ENCODE measurements around the gene RNF20. TPM values are rescaled to one million over a fixed set of nuclear protein-coding genes. Genes with fewer than 3 reads are reported as not detected.

RNF20 gene, protein sequence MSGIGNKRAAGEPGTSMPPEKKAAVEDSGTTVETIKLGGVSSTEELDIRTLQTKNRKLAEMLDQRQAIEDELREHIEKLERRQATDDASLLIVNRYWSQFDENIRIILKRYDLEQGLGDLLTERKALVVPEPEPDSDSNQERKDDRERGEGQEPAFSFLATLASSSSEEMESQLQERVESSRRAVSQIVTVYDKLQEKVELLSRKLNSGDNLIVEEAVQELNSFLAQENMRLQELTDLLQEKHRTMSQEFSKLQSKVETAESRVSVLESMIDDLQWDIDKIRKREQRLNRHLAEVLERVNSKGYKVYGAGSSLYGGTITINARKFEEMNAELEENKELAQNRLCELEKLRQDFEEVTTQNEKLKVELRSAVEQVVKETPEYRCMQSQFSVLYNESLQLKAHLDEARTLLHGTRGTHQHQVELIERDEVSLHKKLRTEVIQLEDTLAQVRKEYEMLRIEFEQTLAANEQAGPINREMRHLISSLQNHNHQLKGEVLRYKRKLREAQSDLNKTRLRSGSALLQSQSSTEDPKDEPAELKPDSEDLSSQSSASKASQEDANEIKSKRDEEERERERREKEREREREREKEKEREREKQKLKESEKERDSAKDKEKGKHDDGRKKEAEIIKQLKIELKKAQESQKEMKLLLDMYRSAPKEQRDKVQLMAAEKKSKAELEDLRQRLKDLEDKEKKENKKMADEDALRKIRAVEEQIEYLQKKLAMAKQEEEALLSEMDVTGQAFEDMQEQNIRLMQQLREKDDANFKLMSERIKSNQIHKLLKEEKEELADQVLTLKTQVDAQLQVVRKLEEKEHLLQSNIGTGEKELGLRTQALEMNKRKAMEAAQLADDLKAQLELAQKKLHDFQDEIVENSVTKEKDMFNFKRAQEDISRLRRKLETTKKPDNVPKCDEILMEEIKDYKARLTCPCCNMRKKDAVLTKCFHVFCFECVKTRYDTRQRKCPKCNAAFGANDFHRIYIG
- 10 to 100 TPM; 30.5 to 67.8 (median 45.9) TPM for total RNA-seq
- 10 to 100 TPM; 43.7 to 53.6 TPM for polyA plus RNA-seq
- total RNA-seq = 56.3 reads per million, percentile 74 among the genes with 10 or more reads in this experiment

GRCh38 chr9:101533334-101534204, at the start of gene RNF20:
Gene RNF20 (plus strand): TSS chr9:101533853. CDS start chr9:101535424, 1,571 bp downstream.
- Mint-ChIP-seq H3K27me3 (peaks cover 0 to 5% (median 4%) of the 10 kb centered on the region in 5 donors), H3K27ac (peak within 1 kb of the TSS; percentile 93 to 99 (median 99)), H3K4me3 (peak within 1 kb of the TSS; percentile 89 to 98 (median 94)), H3K36me3 (peaks cover 0 to 5% (median 5%) of the 10 kb centered on the region in 5 donors), H3K9me3 (no peaks in the 10 kb centered on the region), H3K4me1 (peaks cover 14 to 20% (median 18%) of the 10 kb centered on the region in 7 donors)
- no peaks in the 10 kb centered on the region for H3K9me3 ChIP-seq (ENCODE audit: control insufficient read depth in 2 of 3, low read length in 3 of 3)
- CTCF ChIA-PET = interaction anchor here (0.9 to 2.7 kb wide), 5 partner anchors 33 to 135 kb away, joined by 3 to 7 read pairs (median 6); partner anchors contain the start of genes MRPL50 and ZNF189
- POLR2A ChIA-PET = interaction anchor here (0.7 to 3.1 kb wide), 9 partner anchors 12 to 145 kb away, joined by 3 to 17 read pairs (median 4); partner anchors contain the start of genes MRPL50 and ZNF189
- peak; percentile 95 for ATAC-seq
- intact Hi-C loops (cut with micrococcal nuclease) = loop anchor here (1.0 to 5.0 kb wide), 11 partner anchors 34 to 1627 kb away; partner anchors contain the start of genes MRPL50 (in 2 of the 2), TEX10 (in 2 of the 2), ZNF189 (in 2 of the 2) and INVS (in 1 of the 2)
- H3K4me1 ChIP-seq (ENCODE audit: control insufficient read depth in 2 of 2, insufficient read depth in 2 of 2, low read length in 2 of 2) = peaks cover 20 to 24% of the 10 kb centered on the region in 2 donors
- H3K27ac ChIP-seq (ENCODE audit: low read depth, low read length) = peak within 1 kb of the TSS; percentile 99
- peak; percentile 96 to 100 (median 99) for DNase-seq
- peak within 1 kb of the TSS; percentile 96 for H3K4me3 ChIP-seq (ENCODE audit: low read length)
- H3K27me3 ChIP-seq (ENCODE audit: control insufficient read depth in 2 of 2, insufficient read depth in 2 of 2, low read length in 2 of 2) = no peaks in the 10 kb centered on the region
- peaks cover 0 to 24% (median 0%) of the 10 kb centered on the region in 3 experiments for H3K36me3 ChIP-seq (ENCODE audit: control insufficient read depth in 2 of 3, insufficient read depth in 3 of 3, low read length in 3 of 3)

GRCh38 chr9:101484046-101484445, 49.6 kb upstream of the RNF20 start:
- peaks cover 0 to 12% (median 4%) of the 10 kb centered on the region in 7 donors for H3K4me1 Mint-ChIP-seq
- no peaks in the 10 kb centered on the region for H3K4me1 ChIP-seq (ENCODE audit: control insufficient read depth in 2 of 2, insufficient read depth in 2 of 2, low read length in 2 of 2)
- H3K27ac Mint-ChIP-seq = no peak overlapping the region
- peaks cover 0 to 2% (median 0%) of the 10 kb centered on the region in 5 donors for H3K36me3 Mint-ChIP-seq
- CTCF ChIA-PET = no interaction called here
- H3K27me3 ChIP-seq (ENCODE audit: control insufficient read depth in 2 of 2, insufficient read depth in 2 of 2, low read length in 2 of 2) = peaks cover 5 to 8% of the 10 kb centered on the region in 2 donors
- no peak overlapping the region for H3K4me3 Mint-ChIP-seq
- POLR2A ChIA-PET = no interaction called here
- peaks cover 0 to 3% (median 0%) of the 10 kb centered on the region in 11 donors for H3K9me3 Mint-ChIP-seq
- H3K27me3 Mint-ChIP-seq = peaks cover 53 to 68% (median 59%) of the 10 kb centered on the region in 5 donors
- H3K27ac ChIP-seq (ENCODE audit: low read depth, low read length) = no peak overlapping the region
- intact Hi-C loops (cut with micrococcal nuclease) = no loop called here
- H3K36me3 ChIP-seq (ENCODE audit: control insufficient read depth in 2 of 3, insufficient read depth in 3 of 3, low read length in 3 of 3) = no peaks in the 10 kb centered on the region
- no peak overlapping the region for H3K4me3 ChIP-seq (ENCODE audit: low read length)
- DNase-seq = no peak
- no peaks in the 10 kb centered on the region for H3K9me3 ChIP-seq (ENCODE audit: control insufficient read depth in 2 of 3, low read length in 3 of 3)
- ATAC-seq = no peak

DNA sequence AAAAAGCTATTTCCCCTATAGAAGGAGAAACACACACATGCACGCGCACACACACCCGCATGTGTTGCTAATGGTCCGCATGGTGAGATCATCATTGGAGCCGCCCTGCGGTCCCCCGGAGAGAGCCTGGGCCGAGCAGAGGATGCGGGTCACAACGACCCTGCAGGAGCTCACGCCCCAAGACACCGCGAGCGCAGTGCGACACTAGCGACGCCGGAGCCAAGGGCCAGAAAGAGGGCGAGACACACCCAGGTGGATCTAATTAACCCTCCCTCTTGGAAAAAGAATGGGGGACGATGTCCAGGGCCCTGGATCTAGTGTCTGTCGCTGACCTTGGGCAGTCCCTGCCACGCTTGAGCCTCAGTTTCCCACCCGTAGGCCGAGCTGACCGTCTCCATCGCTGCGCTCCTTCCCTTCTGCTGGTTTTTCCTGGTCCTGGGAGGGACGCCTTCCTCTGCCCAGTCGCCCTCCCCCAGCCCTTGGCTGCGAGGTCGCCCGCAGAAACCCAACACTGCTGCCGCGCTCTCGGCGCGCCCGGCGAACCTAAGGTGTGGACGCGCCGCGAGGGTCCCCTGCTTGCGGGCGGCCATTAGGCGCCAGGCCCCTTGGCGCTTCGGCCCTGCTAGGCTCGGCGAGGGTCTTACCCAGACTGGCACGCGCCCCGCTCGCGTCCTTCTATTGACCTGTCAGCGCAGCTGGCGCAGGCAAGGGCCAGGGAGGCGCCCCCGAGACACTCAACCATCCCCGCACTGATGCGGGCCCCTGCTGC, 47.5 kb upstream of the RNF20 start:
- Histone ChIP-seq H3K4me1 (ENCODE audit: control insufficient read depth in 2 of 2, insufficient read depth in 2 of 2, low read length in 2 of 2) (no peaks in the 10 kb centered on the region), H3K27ac (ENCODE audit: low read depth, low read length) (no peak overlapping the region), H3K4me3 (ENCODE audit: low read length) (no peak overlapping the region), H3K27me3 (ENCODE audit: control insufficient read depth in 2 of 2, insufficient read depth in 2 of 2, low read length in 2 of 2) (peaks cover 5 to 8% of the 10 kb centered on the region in 2 donors), H3K36me3 (ENCODE audit: control insufficient read depth in 2 of 3, insufficient read depth in 3 of 3, low read length in 3 of 3) (no peaks in the 10 kb centered on the region), H3K9me3 (ENCODE audit: control insufficient read depth in 2 of 3, low read length in 3 of 3) (no peaks in the 10 kb centered on the region)
- Mint-ChIP-seq H3K27ac (no peak overlapping the region), H3K36me3 (peaks cover 0 to 2% (median 0%) of the 10 kb centered on the region in 5 donors), H3K4me3 (peak overlapping the region in 6 of 10 donors; percentile 16 to 66 (median 30)), H3K27me3 (peaks cover 52 to 73% (median 66%) of the 10 kb centered on the region in 5 donors), H3K9me3 (peaks cover 0 to 4% (median 1%) of the 10 kb centered on the region in 11 donors), H3K4me1 (peaks cover 0 to 12% (median 4%) of the 10 kb centered on the region in 7 donors)
- no peak for ATAC-seq
- intact Hi-C loops (cut with micrococcal nuclease) = no loop called here
- CTCF ChIA-PET = no interaction called here
- POLR2A ChIA-PET = no interaction called here
- DNase-seq = no peak

DNA sequence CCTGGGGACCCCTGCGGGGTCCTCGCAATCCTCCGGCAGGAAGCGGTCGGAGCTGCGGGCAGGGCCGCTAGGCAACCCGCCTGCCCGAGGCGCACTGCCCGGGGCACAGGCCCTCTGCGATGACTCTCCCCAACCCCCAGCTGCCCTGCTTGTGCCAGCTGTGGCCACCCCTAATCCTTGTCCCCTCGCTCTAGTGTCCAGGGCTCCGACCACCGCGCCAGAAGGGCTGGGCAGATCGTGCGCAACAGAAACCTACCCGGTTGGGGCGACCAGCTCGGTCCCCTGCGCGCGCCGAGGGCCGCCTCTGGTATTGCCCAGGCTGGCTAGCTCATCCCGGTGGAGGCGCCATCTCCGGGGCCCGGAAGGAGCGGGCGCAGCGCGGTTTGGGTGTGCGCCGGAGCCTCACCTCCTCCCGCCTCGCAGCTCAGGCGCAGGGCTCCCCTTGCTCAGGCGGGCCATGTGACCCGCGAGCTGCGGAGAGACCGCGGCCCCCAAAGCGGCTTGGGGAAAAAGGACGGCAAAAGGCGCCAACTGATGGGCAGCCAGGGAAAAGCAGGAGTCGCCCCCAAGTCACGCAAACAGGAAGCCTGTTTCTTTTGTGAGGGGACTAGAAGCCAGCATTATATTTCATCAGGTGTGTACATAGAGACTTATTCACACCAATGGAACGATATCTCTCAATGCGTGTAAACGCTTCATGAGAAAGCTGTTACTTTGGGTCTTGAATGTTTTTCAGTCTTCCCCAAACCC, 46.8 kb upstream of the RNF20 start:
- Histone ChIP-seq H3K4me1 (ENCODE audit: control insufficient read depth in 2 of 2, insufficient read depth in 2 of 2, low read length in 2 of 2) (no peaks in the 10 kb centered on the region), H3K4me3 (ENCODE audit: low read length) (no peak overlapping the region), H3K36me3 (ENCODE audit: control insufficient read depth in 2 of 3, insufficient read depth in 3 of 3, low read length in 3 of 3) (no peaks in the 10 kb centered on the region), H3K9me3 (ENCODE audit: control insufficient read depth in 2 of 3, low read length in 3 of 3) (no peaks in the 10 kb centered on the region), H3K27me3 (ENCODE audit: control insufficient read depth in 2 of 2, insufficient read depth in 2 of 2, low read length in 2 of 2) (peaks cover 5 to 8% of the 10 kb centered on the region in 2 donors), H3K27ac (ENCODE audit: low read depth, low read length) (no peak overlapping the region)
- DNase-seq = no peak
- POLR2A ChIA-PET = no interaction called here
- Mint-ChIP-seq H3K27me3 (peaks cover 45 to 72% (median 64%) of the 10 kb centered on the region in 5 donors), H3K27ac (no peak overlapping the region), H3K36me3 (peaks cover 0 to 2% (median 0%) of the 10 kb centered on the region in 5 donors), H3K9me3 (peaks cover 0 to 11% (median 3%) of the 10 kb centered on the region in 11 donors), H3K4me1 (peaks cover 0 to 12% (median 4%) of the 10 kb centered on the region in 7 donors), H3K4me3 (peak overlapping the region in 4 of 10 donors; percentile 5 to 65 (median 35))
- CTCF ChIA-PET = no interaction called here
- ATAC-seq = no peak
- intact Hi-C loops (cut with micrococcal nuclease) = no loop called here

DNA sequence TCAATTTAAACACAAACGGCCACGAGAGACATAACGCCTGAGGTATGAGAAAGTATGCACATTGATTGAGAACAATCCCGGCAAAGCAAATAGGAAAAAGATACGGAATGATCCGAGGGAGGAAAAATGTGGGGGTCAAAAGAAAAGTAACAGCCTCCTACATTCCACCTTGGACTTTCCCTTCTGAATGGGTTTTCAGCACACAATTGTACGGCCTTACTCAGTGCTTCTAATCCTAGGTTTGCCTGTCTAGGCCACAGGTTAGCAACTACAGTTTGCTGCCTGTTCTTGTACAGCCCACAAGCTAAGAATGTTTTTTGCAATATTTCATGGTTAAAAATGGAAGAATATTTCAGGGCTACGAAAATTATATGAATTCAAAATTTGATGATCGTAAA, 46.2 kb upstream of the RNF20 start:
- H3K4me1 Mint-ChIP-seq = peaks cover 0 to 12% (median 4%) of the 10 kb centered on the region in 7 donors
- no peak overlapping the region for H3K27ac Mint-ChIP-seq
- no peak for ATAC-seq
- peak overlapping the region in 3 of 10 donors; percentile 2 to 15 (median 5) for H3K4me3 Mint-ChIP-seq
- H3K9me3 ChIP-seq (ENCODE audit: control insufficient read depth in 2 of 3, low read length in 3 of 3) = no peaks in the 10 kb centered on the region
- ChIA-PET POLR2A (no interaction called here), CTCF (no interaction called here)
- no peaks in the 10 kb centered on the region for H3K36me3 ChIP-seq (ENCODE audit: control insufficient read depth in 2 of 3, insufficient read depth in 3 of 3, low read length in 3 of 3)
- H3K36me3 Mint-ChIP-seq = peaks cover 0 to 2% (median 0%) of the 10 kb centered on the region in 5 donors
- peaks cover 5 to 8% of the 10 kb centered on the region in 2 donors for H3K27me3 ChIP-seq (ENCODE audit: control insufficient read depth in 2 of 2, insufficient read depth in 2 of 2, low read length in 2 of 2)
- intact Hi-C loops (cut with micrococcal nuclease) = no loop called here
- no peaks in the 10 kb centered on the region for H3K4me1 ChIP-seq (ENCODE audit: control insufficient read depth in 2 of 2, insufficient read depth in 2 of 2, low read length in 2 of 2)
- no peak overlapping the region for H3K4me3 ChIP-seq (ENCODE audit: low read length)
- peaks cover 0 to 17% (median 5%) of the 10 kb centered on the region in 11 donors for H3K9me3 Mint-ChIP-seq
- peaks cover 45 to 73% (median 60%) of the 10 kb centered on the region in 5 donors for H3K27me3 Mint-ChIP-seq
- no peak for DNase-seq
- H3K27ac ChIP-seq (ENCODE audit: low read depth, low read length) = no peak overlapping the region

All from naive thymus-derived CD4-positive, alpha-beta T cell (primary cell).